ENCODE results near the gene RSPH1.

Gene RSPH1

GRCh38 chr21:42531771-42532170, 35.7 kb upstream of the RSPH1 start:
- no peak for DNase-seq (ENCODE audit: low read depth)

GRCh38 chr21:42530167-42530518, 34.1 kb upstream of the RSPH1 start:
- no peak for DNase-seq (ENCODE audit: low read depth)

GRCh38 chr21:42527489-42528158, 31.6 kb upstream of the RSPH1 start:
- no peak for DNase-seq (ENCODE audit: low read depth)

- DNase-seq (ENCODE audit: low read depth) = no peak
These were observed 31.1 kb upstream of the RSPH1 start for GRCh38 chr21:42527127-42527488.

GRCh38 chr21:42526379-42526727, 30.3 kb upstream of the RSPH1 start:
- DNase-seq (ENCODE audit: low read depth) = no peak

GRCh38 chr21:42525676-42526378, 29.8 kb upstream of the RSPH1 start:
- no peak for DNase-seq (ENCODE audit: low read depth)

GRCh38 chr21:42525029-42525581, 29.1 kb upstream of the RSPH1 start:
- DNase-seq (ENCODE audit: low read depth) = no peak

GRCh38 chr21:42524341-42525028, 28.5 kb upstream of the RSPH1 start:
- DNase-seq (ENCODE audit: low read depth) = no peak

- DNase-seq (ENCODE audit: low read depth) = no peak
These were observed 27.9 kb upstream of the RSPH1 start for GRCh38 chr21:42523941-42524340.

GRCh38 chr21:42523211-42523610, 27.2 kb upstream of the RSPH1 start:
- no peak for DNase-seq (ENCODE audit: low read depth)

GRCh38 chr21:42522771-42523170, 26.7 kb upstream of the RSPH1 start:
- DNase-seq (ENCODE audit: low read depth) = no peak

- no peak for DNase-seq (ENCODE audit: low read depth)
These were observed 26.2 kb upstream of the RSPH1 start for GRCh38 chr21:42522271-42522670.

- DNase-seq (ENCODE audit: low read depth) = no peak
These were observed 25.8 kb upstream of the RSPH1 start for GRCh38 chr21:42521805-42522204.

- no peak for DNase-seq (ENCODE audit: low read depth)
These were observed 25.4 kb upstream of the RSPH1 start for GRCh38 chr21:42521384-42521783.

- DNase-seq (ENCODE audit: low read depth) = no peak
These were observed 24.7 kb upstream of the RSPH1 start for GRCh38 chr21:42520628-42521253.

- no peak for DNase-seq (ENCODE audit: low read depth)
These were observed 22.6 kb upstream of the RSPH1 start for GRCh38 chr21:42518626-42519025.

GRCh38 chr21:42518215-42518614, 22.2 kb upstream of the RSPH1 start:
- DNase-seq (ENCODE audit: low read depth) = no peak

GRCh38 chr21:42515708-42516502, 19.9 kb upstream of the RSPH1 start:
- DNase-seq (ENCODE audit: low read depth) = no peak

- no peak for DNase-seq (ENCODE audit: low read depth)
These were observed 18.8 kb upstream of the RSPH1 start for GRCh38 chr21:42514883-42515228.

GRCh38 chr21:42513985-42514882, 18.2 kb upstream of the RSPH1 start:
- no peak for DNase-seq (ENCODE audit: low read depth)

All from stimulated activated CD8-positive, alpha-beta memory T cell treated with anti-CD3 and anti-CD28 coated beads, Interleukin-7, amount 100 ng/mL, for 24 hours (primary cell).